K562 (cell line): Measurements from ENCODE around the gene BTBD16.

Source experiments
- BRD4 ChIP-seq: fragments of 200-600 bp; sonication (generic); IDR thresholded peaks from 2 replicates; pipeline ENCODE4 v1.6.1; 2017; ENCODE audit warnings: inconsistent platforms
- CEBPZ ChIP-seq: fragments of 150-350 bp; IDR thresholded peaks from 2 replicates; pipeline ENCODE4 v1.6.1; 2014; ENCODE audit warnings: low read depth, mild to moderate bottlenecking, low read length, borderline replicate concordance
- CHD4 ChIP-seq: fragments of 200-600 bp; sonication (generic); IDR thresholded peaks from 3 replicates; pipeline ENCODE4 v1.6.1; 2012; ENCODE audit warnings: low read depth, mild to moderate bottlenecking, mixed read lengths, low read length, inconsistent platforms; ENCODE audit not compliant: insufficient read depth, insufficient replicate concordance, poor library complexity, severe bottlenecking
- CTCF ChIP-seq, 3 experiments: IDR thresholded peaks in 2 of 3; conservative IDR thresholded peaks in 1 of 3; 2 replicates each; pipeline ENCODE4 v1.5.1; 2011 to 2012; ENCODE audit warnings: low read length in 3 of 3, mild to moderate bottlenecking in 3 of 3, control low read depth in 2 of 3, improper control_type of control experiment in 1 of 3, inconsistent platforms in 1 of 3, low read depth in 1 of 3, mixed read lengths in 1 of 3, moderate library complexity in 1 of 3; ENCODE audit not compliant: insufficient read depth in 2 of 3
- FOS ChIP-seq: IDR thresholded peaks from 3 replicates; pipeline ENCODE4 v1.6.1; 2011; ENCODE audit not compliant: insufficient read length; ENCODE audit errors: extremely low read depth
- HCFC1 ChIP-seq: IDR thresholded peaks from 2 replicates; pipeline ENCODE4 v1.6.1; 2012; ENCODE audit warnings: low read depth, low read length, improper control_type of control experiment
- HIVEP1 ChIP-seq: fragments of 250-450 bp; sonication (Bioruptor Pico); IDR thresholded peaks from 2 replicates; pipeline ENCODE4 v1.4.0; 2020; ENCODE audit warnings: mild to moderate bottlenecking
- MAFF ChIP-seq: IDR thresholded peaks from 2 replicates; pipeline ENCODE4 v1.6.1; 2012; ENCODE audit warnings: low read length, improper control_type of control experiment
- STAT6 ChIP-seq: sonication (generic); formaldehyde crosslinking; IDR thresholded peaks from 2 replicates; pipeline ENCODE4 v1.8.1; 2023; ENCODE audit warnings: mild to moderate bottlenecking, missing genetic modification reagents
- TEAD4 ChIP-seq, 2 experiments: sonication (generic) in 1 of 2; formaldehyde crosslinking in 1 of 2; IDR thresholded peaks; 2 replicates each; pipeline versions ENCODE4 v1.6.1 to v1.8.0; 2012 to 2022; ENCODE audit warnings: borderline replicate concordance in 1 of 2, inconsistent platforms in 1 of 2, low read length in 1 of 2, mild to moderate bottlenecking in 1 of 2, missing genetic modification reagents in 1 of 2
- USF2 ChIP-seq: sonication (generic); formaldehyde crosslinking; IDR thresholded peaks from 2 replicates; pipeline ENCODE4 v1.5.0; 2020; ENCODE audit warnings: missing genetic modification reagents
- WHSC1 ChIP-seq: IDR thresholded peaks from one replicate; pipeline ENCODE4 v1.6.1; 2012; ENCODE audit warnings: low read length, control low read depth, inconsistent platforms
- ZKSCAN3 ChIP-seq: fragments of 250-450 bp; sonication (Bioruptor Pico); IDR thresholded peaks from 2 replicates; pipeline ENCODE4 v1.4.0; 2020
- TF ChIP-seq, protein P1 (sequence below): fragments of 250-450 bp; sonication (Bioruptor Pico); IDR thresholded peaks from 2 replicates; pipeline ENCODE4 v1.5.0; 2022; ENCODE audit warnings: mild to moderate bottlenecking

GRCh38 chr10:122333037-122333436 lies 61.9 kb downstream of the BTBD16 start:
- TF ChIP-seq WHSC1, result no peak
- no peak for TF ChIP-seq STAT6 (CRISPR knock-in tag)
- no peak for TF ChIP-seq MAFF
- no peak for TF ChIP-seq CTCF (IDR thresholded peaks at IDR 0.05 in 2 of 3, conservative IDR thresholded peaks at IDR 0.05 in 1 of 3; ENCODE audit: insufficient read depth in 2 of 3, low read depth in 1 of 3, low read length in 3 of 3)
- TF ChIP-seq HIVEP1 (CRISPR knock-in tag), result no peak
- TF ChIP-seq CEBPZ, result no peak
- TF ChIP-seq HCFC1, result no peak
- no peak for TF ChIP-seq BRD4
- TF ChIP-seq ZKSCAN3 (CRISPR knock-in tag), result no peak
- TF ChIP-seq USF2 (CRISPR knock-in tag), result no peak
- TF ChIP-seq TEAD4 (IDR thresholded peaks at IDR 0.05; ENCODE audit: low read length), result no peak
- no peak for TF ChIP-seq TEAD4 (CRISPR knock-in tag; IDR thresholded peaks at IDR 0.05; ENCODE audit: borderline replicate concordance)
- no peak for TF ChIP-seq CHD4
- TF ChIP-seq, protein P1, sequence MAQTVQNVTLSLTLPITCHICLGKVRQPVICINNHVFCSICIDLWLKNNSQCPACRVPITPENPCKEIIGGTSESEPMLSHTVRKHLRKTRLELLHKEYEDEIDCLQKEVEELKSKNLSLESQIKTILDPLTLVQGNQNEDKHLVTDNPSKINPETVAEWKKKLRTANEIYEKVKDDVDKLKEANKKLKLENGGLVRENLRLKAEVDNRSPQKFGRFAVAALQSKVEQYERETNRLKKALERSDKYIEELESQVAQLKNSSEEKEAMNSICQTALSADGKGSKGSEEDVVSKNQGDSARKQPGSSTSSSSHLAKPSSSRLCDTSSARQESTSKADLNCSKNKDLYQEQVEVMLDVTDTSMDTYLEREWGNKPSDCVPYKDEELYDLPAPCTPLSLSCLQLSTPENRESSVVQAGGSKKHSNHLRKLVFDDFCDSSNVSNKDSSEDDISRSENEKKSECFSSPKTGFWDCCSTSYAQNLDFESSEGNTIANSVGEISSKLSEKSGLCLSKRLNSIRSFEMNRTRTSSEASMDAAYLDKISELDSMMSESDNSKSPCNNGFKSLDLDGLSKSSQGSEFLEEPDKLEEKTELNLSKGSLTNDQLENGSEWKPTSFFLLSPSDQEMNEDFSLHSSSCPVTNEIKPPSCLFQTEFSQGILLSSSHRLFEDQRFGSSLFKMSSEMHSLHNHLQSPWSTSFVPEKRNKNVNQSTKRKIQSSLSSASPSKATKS (CRISPR knock-in tag), result no peak
- no peak for TF ChIP-seq FOS
